HG03095 (cell line): Measurements from ENCODE around the gene AUTS2.
"Not testable (repeated sequence)": the region's sequence is repeated elsewhere in the genome, so short reads cannot be mapped to it uniquely, and the experiment has no call there.

Source experiments
- ATAC-seq: cut with Tn5 transposase; IDR thresholded peaks from one replicate; pipeline ENCODE4 v1.9.1; 2021; ENCODE audit warnings: moderate library complexity; ENCODE audit not compliant: unreplicated experiment

Gene AUTS2

DNA sequence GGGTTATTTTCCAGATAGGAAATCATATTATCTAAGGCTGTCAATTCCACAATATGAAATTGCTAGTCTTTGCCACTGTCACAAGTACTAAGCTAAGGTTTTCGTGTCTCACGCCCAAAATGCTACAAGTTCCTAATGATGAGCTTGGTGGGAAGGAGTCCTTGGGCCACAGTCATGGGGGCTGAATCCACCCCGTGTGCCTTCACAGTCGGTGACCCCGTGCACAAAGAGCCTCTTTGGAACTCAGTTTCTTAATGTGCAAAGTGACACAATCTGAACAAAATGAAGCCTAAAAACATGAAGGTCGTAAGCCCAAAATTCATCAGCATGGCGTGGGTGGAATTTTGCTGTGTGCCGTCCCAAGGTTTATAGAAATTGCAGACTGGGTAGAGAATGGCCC is 1196.7 kb downstream of the AUTS2 start:
- ATAC-seq = no peak

GRCh38 chr7:70795948-70796347 is 1197.7 kb downstream of the AUTS2 start:
- no peak for ATAC-seq

DNA sequence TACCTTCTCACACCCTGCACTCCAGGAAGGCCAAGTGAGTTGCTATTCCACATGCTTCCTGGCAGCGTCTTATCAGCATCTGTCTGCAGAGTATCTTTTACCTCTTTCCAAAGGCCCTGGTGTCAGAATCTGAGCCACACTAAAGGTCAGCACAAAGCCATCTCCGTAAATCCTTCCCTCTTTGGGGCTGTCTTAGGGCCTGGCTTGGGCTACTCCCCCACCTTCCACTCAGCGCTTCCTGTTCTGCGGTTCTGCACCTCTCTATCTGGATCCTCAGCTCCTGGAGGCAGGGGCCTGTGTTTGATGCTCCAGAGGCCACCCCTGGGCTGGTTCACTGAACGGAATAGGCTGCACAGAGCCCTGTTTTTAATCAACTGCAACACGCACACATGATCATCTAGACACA is 1198.8 kb downstream of the AUTS2 start:
- no peak for ATAC-seq

DNA sequence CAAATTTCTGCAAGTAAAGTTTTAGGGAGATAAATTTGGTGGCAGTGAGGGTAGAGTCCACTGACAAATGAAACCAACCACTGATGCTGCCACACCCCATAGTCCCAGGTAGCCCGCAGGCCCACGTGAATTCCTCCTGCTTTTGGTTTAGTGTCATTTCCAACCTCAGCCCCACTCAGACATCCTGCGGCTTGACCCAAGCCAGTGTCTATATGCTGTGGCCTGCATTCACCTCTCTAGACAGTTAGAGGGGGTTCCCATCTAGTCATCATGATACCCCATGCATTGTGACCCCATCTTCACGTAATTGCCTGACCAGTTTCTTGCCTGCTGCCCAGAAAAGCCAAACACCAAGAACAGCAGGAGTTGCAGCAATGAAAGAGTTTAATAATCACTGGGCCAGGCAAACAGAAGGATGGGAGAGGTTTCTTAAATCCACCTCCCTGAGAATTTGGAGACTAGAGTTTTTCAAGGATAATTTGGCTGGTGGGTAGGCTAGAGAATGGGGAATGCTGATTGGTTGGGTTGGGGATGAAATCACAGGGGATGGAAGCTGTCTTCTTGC is 1201.6 kb downstream of the AUTS2 start:
- no peak for ATAC-seq

DNA sequence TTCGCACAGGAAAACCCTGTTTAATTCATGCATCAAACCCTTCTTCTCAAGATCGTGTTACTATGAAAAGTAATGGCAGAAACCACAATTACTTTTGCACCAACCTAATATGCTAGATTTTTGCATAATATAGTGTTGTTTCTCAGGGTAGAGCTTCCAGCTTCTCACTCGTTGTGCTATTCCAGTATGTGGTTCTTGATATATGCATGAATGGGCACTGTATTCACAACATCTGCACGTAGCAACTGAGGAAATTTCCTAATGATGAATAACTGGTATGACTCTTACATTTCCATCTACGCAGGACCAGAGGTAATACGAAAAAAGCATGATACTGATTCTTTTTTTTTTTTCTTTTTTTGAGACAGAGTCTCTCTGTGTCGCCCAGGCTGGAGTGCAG is 1207.1 kb downstream of the AUTS2 start:
- ATAC-seq = peak; percentile 65

DNA sequence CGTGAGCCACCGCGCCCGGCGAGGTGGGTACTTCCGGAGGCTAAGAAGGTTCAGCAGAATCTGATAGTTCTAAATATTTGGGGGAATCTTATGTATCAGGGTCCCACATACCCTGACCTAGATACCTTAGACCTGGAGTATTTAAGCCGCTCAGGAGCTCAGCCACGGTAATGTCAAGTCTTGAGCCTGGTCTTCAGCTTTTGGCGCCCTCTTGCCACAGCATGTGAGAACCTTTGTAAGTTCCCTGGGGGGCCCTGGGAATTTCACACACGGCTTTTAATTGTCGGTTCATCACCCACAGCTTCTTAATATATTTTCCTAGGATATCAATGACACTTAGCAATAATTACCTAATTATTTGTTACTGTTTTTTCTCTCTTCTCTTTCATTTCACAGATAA is 1209.4 kb downstream of the AUTS2 start:
- ATAC-seq = no peak

- ATAC-seq = peak; percentile 43
Measured at GRCh38 chr7:70808876-70809275, 1210.6 kb downstream of the AUTS2 start.

- ATAC-seq = no peak
Measured at GRCh38 chr7:70810558-70811139, 1212.4 kb downstream of the AUTS2 start.

DNA sequence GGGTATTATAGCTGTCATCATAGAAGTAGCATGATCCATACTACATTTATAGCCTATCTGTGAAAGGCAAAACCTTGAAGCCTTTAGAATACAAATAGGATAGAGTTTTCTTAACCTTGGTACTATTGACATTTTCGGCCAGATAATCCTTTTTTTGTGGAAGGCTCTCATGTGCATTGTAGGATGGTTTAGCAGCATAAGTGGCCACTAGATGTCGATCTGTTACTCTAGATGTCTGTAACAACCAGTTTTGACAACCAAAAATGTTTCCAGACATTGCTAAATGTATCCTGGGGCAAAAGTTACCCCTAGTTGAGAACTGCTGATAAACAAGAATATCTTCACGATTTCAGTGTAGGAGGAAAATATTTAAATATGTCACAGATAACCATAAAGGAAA is 1214.2 kb downstream of the AUTS2 start:
- no peak for ATAC-seq

DNA sequence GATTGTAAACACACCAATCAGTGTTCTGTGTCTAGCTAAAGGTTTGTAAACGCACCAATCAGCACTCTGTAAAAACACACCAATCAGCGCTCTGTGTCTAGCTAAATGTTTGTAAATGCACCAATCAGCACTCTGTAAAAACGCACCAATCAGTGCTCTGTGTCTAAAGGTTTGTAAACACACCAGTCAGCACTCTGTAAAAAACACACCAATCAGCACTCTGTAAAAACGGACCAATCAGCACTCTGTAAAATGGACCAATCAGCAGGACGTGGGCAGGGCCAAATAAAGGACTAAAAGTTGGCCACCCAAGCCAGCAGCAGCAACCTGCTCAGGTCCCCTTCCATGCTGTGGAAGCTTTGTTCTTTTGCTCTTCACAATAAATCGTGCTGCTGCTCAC is 1224.2 kb downstream of the AUTS2 start:
- ATAC-seq = not testable (repeated sequence)

- ATAC-seq = peak; percentile 78
Measured at GRCh38 chr7:70829221-70830059, 1231.2 kb downstream of the AUTS2 start.

DNA sequence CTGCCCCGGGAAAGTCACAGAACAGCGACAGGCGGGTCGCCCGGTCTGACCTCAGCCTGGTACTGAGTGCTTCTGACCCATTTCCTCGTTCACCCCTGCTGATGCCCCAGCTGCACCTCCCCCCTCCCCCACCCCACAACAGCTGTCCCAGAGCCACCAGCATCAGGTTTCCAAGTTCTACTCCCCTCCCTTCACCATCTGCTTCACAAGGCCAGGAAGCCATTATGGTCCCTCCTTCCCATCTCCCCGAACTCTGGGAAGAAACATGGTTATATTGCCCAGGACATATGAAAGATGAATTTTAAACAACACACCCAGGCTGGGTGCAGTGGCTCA is 1231.8 kb downstream of the AUTS2 start:
- no peak for ATAC-seq

GRCh38 chr7:70830426-70830825 is 1232.2 kb downstream of the AUTS2 start:
- no peak for ATAC-seq

DNA sequence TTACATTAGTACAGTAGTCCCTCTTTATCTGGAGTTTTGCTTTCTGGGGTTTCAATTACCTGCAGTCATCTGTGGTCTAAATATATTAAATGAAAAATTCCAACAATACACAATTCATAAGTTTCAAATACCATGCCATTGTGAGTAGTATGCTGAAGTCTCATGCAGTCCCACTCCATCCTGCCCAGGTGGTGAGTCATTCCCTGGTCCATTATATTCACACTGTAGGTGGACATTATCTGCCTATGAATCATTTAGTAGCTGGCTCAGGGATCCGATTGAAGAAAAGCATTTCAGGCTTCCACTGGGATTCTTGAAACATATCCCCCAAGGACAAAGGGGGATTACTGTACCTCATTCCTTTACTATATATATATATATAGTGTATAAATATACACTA is 1235.5 kb downstream of the AUTS2 start:
- ATAC-seq = no peak

DNA sequence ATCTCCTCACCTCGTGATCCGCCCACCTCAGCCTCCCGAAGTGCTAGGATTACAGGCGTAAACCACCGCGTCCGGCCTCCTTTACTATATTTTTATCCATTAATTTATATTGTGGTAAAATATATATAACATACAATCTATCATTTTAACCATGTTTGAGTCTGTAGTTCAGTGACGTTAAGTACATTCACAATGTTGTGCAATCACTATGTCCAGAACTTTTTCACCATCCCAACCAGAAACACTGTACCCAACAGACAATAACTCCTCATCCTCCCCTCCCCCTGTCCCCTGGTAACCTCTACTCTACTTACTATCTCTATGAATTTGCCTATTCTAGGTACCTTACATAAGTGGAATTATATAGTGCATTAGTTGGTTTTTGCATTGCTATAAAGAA is 1236.1 kb downstream of the AUTS2 start:
- no peak for ATAC-seq

DNA sequence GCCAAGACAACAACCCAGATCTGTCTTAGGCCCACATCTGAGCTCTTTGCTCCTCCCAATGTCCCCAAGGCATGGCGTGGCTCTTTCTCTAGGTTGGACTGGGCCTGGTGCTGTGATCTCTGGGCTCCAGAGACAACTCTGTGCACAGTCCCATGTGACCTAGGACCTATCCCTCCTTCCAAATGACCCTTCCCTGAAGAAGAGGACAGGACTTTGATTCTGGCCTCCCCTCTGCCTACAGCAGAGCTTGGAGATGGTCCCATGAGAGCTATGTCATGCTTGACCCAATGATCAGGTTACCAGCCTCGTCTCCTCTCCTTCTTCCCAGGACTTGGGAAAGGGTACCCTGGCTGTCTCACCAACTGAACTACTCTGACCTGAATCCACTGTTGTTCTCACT is 1237.4 kb downstream of the AUTS2 start:
- no peak for ATAC-seq

DNA sequence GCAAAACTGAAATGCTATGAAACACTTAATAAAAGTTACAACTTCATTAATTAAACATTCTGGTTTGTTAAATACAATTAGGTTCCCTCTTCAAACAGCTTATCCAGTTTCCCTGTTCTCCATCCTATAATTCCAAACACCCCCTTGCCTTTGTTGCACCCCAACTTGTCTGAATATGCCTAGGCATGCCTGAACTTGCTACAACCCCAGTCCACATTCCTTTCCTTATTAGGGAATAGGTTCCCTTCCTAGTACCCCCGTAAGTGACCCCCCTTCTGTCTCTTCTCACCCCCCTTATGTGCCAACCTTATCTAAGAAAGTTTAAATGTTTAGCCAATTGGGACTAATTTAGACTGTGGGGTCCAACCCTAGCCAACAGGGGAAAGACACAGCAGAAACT is 1238.0 kb downstream of the AUTS2 start:
- no peak for ATAC-seq

- no peak for ATAC-seq
Measured at GRCh38 chr7:70836946-70837345, 1238.7 kb downstream of the AUTS2 start.

DNA sequence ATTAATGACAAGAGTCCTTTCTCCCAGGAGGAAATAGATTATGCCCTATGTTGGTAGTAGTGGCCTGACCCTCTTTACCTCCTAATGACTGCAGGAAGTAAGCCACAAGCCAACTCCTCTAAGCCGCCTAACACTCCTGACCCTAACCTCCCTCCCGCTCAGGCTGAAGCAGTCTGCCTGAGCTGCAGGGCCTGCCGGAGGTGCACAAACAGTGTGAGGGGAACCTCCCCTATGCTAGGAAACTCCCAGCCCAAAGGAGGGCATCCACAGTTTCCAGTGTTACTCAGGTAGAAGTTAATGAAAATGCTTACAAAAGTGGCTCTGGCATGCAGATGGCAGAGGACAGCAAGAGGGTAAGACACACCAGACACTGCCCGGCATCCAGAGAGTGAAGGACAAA is 1239.3 kb downstream of the AUTS2 start:
- ATAC-seq = no peak

DNA sequence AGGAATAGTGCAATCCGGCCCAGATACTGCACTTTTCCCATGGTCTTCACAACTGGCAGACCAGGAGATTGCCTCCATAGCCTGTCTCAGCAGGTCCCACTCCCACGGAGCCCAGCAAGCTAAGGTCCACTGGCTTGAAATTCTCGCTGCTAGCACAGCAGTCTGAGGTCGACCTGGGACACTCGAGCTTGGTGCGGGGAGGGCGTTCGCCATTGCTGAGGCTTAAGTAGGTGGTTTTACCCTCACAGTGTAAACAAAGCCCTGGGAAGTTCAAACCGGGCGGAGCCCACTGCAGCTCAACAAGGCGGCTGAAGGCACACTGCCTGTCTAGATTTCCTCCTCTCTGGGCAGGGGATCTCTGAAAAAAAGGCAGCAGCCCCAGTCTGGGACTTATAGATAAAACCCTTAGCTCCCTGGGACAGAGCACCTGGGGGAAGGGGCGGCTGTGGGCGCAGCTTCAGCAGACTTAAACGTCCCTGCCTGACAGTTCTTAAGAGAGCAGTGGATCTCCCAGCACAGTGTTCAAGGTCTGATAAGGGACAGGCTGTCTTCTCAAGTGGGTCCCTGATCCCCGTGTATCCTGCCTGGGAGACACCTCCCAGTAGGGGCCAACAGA is 1240.1 kb downstream of the AUTS2 start:
- no peak for ATAC-seq
